Heart left ventricle (tissue), 16 donors: ENCODE measurements around the gene HAUS3. TPM values are rescaled to one million over a fixed set of nuclear protein-coding genes. Genes with fewer than 3 reads are reported as not detected.

Experiments used
- ATAC-seq, 4 donors: fragments of 200-7000 bp; cut with Tn5 transposase; one replicate each; pipeline ENCODE4 v1.9.1; 2020 to 2022; ENCODE audit warnings: moderate library complexity in 4 of 4, mild to moderate bottlenecking in 3 of 4, moderate number of reproducible peaks in 1 of 4
- DNase-seq, 5 donors: peaks; one replicate each; pipeline ENCODE4 v3.0.0-alpha.2; 2020
- H3K27ac ChIP-seq, 12 donors: fragments of 200-600 bp; sonication (generic) in 4 of 12; one replicate each; pipeline versions ENCODE4 v1.5.0 to v1.8.0; 2016 to 2022; ENCODE audit warnings: mild to moderate bottlenecking in 2 of 12
- H3K27me3 ChIP-seq, 9 donors: fragments of 200-600 bp; sonication (generic) in 2 of 9; one replicate each; pipeline versions ENCODE4 v1.5.1 to v1.8.0; 2016 to 2022; ENCODE audit warnings: mild to moderate bottlenecking in 3 of 9
- H3K36me3 ChIP-seq, 9 donors: fragments of 200-600 bp; sonication (generic) in 2 of 9; one replicate each; pipeline versions ENCODE4 v1.5.0 to v1.8.0; 2018 to 2022; ENCODE audit warnings: mild to moderate bottlenecking in 2 of 9
- H3K4me1 ChIP-seq, 12 donors: fragments of 200-600 bp; sonication (generic) in 4 of 12; one replicate each; pipeline versions ENCODE4 v1.5.0 to v1.8.0; 2016 to 2022; ENCODE audit warnings: mild to moderate bottlenecking in 3 of 12
- H3K4me3 ChIP-seq, 12 donors: fragments of 200-600 bp; sonication (generic) in 4 of 12; one replicate each; pipeline versions ENCODE4 v1.5.0 to v1.8.0; 2017 to 2022; ENCODE audit warnings: mild to moderate bottlenecking in 9 of 12, moderate library complexity in 4 of 12
- H3K9me3 ChIP-seq, 12 donors: fragments of 200-600 bp; sonication (generic) in 4 of 12; one replicate each; pipeline versions ENCODE4 v1.5.0 to v1.8.0; 2016 to 2022; ENCODE audit warnings: mild to moderate bottlenecking in 1 of 12
- CTCF ChIP-seq, 12 donors: fragments of 200-600 bp; sonication (generic) in 4 of 12; IDR thresholded peaks; one replicate each; pipeline versions ENCODE4 v1.5.0 to v1.8.0; 2018 to 2022; ENCODE audit warnings: antibody characterized with exemption in 12 of 12, mild to moderate bottlenecking in 5 of 12
- POLR2A ChIP-seq, 2 donors: fragments of 450-650 bp; IDR thresholded peaks; one replicate each; pipeline ENCODE4 v1.6.1; 2017; ENCODE audit warnings: antibody characterized with exemption in 2 of 2, mild to moderate bottlenecking in 2 of 2, moderate library complexity in 2 of 2
- WGBS, 4 donors: extraction: QIAGEN DNeasy Blood & Tissue Kit in 2 of 4; methylation state at CpG; one replicate each; pipeline versions ENCODE4 v1.1.5 to v1.1.7; 2013 to 2018; 5-methylcytosine and 5-hydroxymethylcytosine counted together
- intact Hi-C, 10 donors: fragments of 100-400 bp; cut with DNase I; formaldehyde crosslinking; loops; one replicate each; pipeline versions ENCODE4 v1.11.1 to v1.14.2; 2022
- polyA plus RNA-seq, 2 donors: library from polyadenylated mRNA; stranded (reverse); fragments of 200-250 nt; gene quantifications; one replicate each; pipeline ENCODE4 v1.2.3, GENCODE V29; 2013
- total RNA-seq, 9 donors: library from RNA; depleted of rRNA in 2 of 9; stranded (reverse); fragments of >200 nt in 2 of 9; fragmentation: NEBNext Ultra II Directional in 3 of 9; extraction: Animal tissue kit (Norgen Biotek cat#: 25700) in 3 of 9; gene quantifications; one replicate each; pipeline versions ENCODE4 v1.1.0 to v1.2.4, GENCODE V29; 2016 to 2023
- donor health status: ischemic (EF 13 %, LVEDD 7.1; RV severe dilation, severe dysfunction).
- donor health status: healthy with polysubstance abuse.
- donor health status: DM: no; HTN: yes; CAD: no.
- donor health status: DM: no; HTN: no; CAD: no.
- donor health status: ischemic (EF 25% LVEDD 6.9; RV normal size, moderate dysfunction).
- donor health status: ischemic (EF 25% LVEDD 5.7; RV mildly dilated, moderate dysfunction).
- donor health status: healthy.
- donor health status: DM: yes; HTN: yes; CAD: no.
- donor health status: ischemic (EF 35%, LVEDD 5.7; RV mildly dilated, moderate dysfunction).
- donor health status: nonischemic (EF 11% LVEDD 7.7; RV severe dilation, severe dysfunction).
- donor health status: DM: yes; HTN: yes; CAD: no.
- donor health status: PGD.
- donor health status: ischemic (EF 29% LVEDD 5.4; RV normal size, mild dysfunction).
- donor health status: nonischemic (EF 23%, LVEDD 6.1; RV moderate dilation, normal function).

HAUS3 gene
- total and polyA plus RNA-seq, 11 donors = 4.2 to 8.3 (median 6.3) TPM

GRCh38 chr4:2261110-2261852 lies 19.4 kb upstream of the HAUS3 start:
- intact Hi-C loops = loop anchor here in 7 of 10 donors (2.0 to 10.0 kb wide), 7 partner anchors 18 to 494 kb away; partner anchors contain the start of genes CFAP99 (in 4 of the 7), ZFYVE28 (in 4 of the 7), FAM193A (in 1 of the 7) and HAUS3 (in 1 of the 7)
- H3K4me3 ChIP-seq = peak overlapping the region; percentile 70 to 100 (median 90)
- peaks cover 0 to 25% (median 2%) of the 10 kb centered on the region in 9 donors for H3K36me3 ChIP-seq
- TF ChIP-seq POLR2A (IDR thresholded peaks at IDR 0.05) = no peak
- TF ChIP-seq CTCF (IDR thresholded peaks at IDR 0.05) = no peak
- no peaks in the 10 kb centered on the region for H3K27me3 ChIP-seq
- peak overlapping the region; percentile 86 to 97 (median 91) for H3K27ac ChIP-seq
- peaks cover 27 to 82% (median 66%) of the 10 kb centered on the region in 12 donors for H3K4me1 ChIP-seq
- ATAC-seq (peak in 1 of 4 donors; percentile 19), DNase-seq (peak; percentile 51 to 81 (median 57))
- 0 to 2% (median 1%) methylated on average over 16 to 91 of the region's 91 CpGs for WGBS, 4 donors
- H3K9me3 ChIP-seq = no peaks in the 10 kb centered on the region

GRCh38 chr4:2260344-2261109 lies 18.6 kb upstream of the HAUS3 start:
- ATAC-seq (no peak), DNase-seq (peak; percentile 18 to 66 (median 29))
- Histone ChIP-seq H3K4me1 (peaks cover 21 to 82% (median 66%) of the 10 kb centered on the region in 12 donors), H3K4me3 (peak overlapping the region; percentile 70 to 100 (median 90)), H3K36me3 (peaks cover 0 to 27% (median 2%) of the 10 kb centered on the region in 9 donors), H3K9me3 (no peaks in the 10 kb centered on the region), H3K27ac (peak overlapping the region; percentile 86 to 97 (median 91)), H3K27me3 (no peaks in the 10 kb centered on the region)
- TF ChIP-seq POLR2A (IDR thresholded peaks at IDR 0.05) (no peak), CTCF (IDR thresholded peaks at IDR 0.05) (no peak)
- 26 to 40% (median 32%) methylated on average over 15 to 23 of the region's 23 CpGs for WGBS, 4 donors
- intact Hi-C loops = loop anchor here in 7 of 10 donors (2.0 to 10.0 kb wide), 7 partner anchors 18 to 494 kb away; partner anchors contain the start of genes CFAP99 (in 4 of the 7), ZFYVE28 (in 4 of the 7), FAM193A (in 1 of the 7) and HAUS3 (in 1 of the 7)

DNA sequence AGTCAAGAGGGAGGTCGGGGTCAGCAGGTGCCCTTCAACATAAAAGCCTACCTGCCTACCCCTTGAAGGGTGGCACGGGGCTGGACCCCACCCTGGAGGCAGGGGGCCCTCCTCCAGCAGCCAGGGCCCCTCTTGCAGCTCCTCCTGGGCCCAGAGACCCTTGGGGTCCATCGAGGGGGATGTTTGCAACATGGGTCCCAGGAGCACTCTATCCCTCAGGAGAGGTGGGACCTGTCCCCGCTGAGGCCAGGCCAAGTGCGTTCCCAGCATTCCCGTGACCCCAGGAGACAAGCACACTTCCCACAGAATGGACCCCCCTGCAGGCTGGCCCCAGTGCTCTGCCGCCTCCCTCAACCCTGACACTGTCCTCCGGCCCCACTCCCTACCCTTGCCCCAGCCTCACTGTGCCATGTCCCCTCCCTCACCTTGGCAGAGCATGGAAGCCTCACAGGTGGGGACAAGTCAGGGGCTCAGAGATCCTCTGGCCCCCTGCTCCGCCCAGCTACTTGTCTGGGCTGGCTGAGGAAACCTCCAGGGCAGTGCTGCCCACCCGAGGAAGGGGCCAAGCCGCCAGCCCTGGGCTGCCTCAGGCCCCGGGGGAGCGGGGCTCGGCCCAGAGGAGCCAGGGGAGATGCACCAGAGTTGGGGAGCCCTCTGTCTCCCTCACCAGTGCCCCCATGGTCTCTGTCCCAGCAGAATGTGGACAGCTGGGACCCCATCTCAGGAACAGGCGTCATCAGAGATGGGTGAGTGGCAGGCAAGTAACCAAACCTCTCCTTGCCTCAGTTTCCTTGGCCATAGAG lies 17.8 kb upstream of the HAUS3 start:
- Histone ChIP-seq H3K4me1 (peaks cover 21 to 82% (median 69%) of the 10 kb centered on the region in 12 donors), H3K27ac (peak overlapping the region in 11 of 12 donors; percentile 58 to 97 (median 91)), H3K9me3 (no peaks in the 10 kb centered on the region), H3K36me3 (peaks cover 0 to 32% (median 6%) of the 10 kb centered on the region in 9 donors), H3K27me3 (no peaks in the 10 kb centered on the region), H3K4me3 (peak overlapping the region; percentile 70 to 100 (median 90))
- TF ChIP-seq POLR2A (IDR thresholded peaks at IDR 0.05) (no peak), CTCF (IDR thresholded peaks at IDR 0.05) (no peak)
- intact Hi-C loops = loop anchor here in 9 of 10 donors (2.0 to 10.0 kb wide), 7 partner anchors 17 to 495 kb away; partner anchors contain the start of genes CFAP99 (in 6 of the 9), ZFYVE28 (in 6 of the 9), FAM193A (in 1 of the 9) and HAUS3 (in 1 of the 9)
- WGBS, 4 donors = 64 to 77% (median 68%) methylated on average over 14 to 15 of the region's 15 CpGs
- ATAC-seq = no peak
- DNase-seq = peak in 4 of 5 donors; percentile 6 to 58 (median 26)
